Mesothelial cell of epicardium (in vitro differentiated cells): ENCODE results near the gene MYH14. TPM values are rescaled to one million over a fixed set of nuclear protein-coding genes. Genes with fewer than 3 reads are reported as not detected.
"Not testable (repeated sequence)": the region's sequence is repeated elsewhere in the genome, so short reads cannot be mapped to it uniquely, and the experiment has no call there.

Experiments
- DNase-seq, 2 experiments: peaks; one replicate each; pipeline ENCODE4 v3.0.0; 2021; ENCODE audit warnings: low spot score in 2 of 2; ENCODE audit not compliant: unreplicated experiment in 2 of 2
- H3K27ac Mint-ChIP-seq: 2 replicates; pipeline ENCODE4 v1.8.0; 2021; ENCODE audit warnings: mixed read lengths
- H3K27me3 Mint-ChIP-seq: 2 replicates; pipeline ENCODE4 v1.8.0; 2021; ENCODE audit warnings: low read depth, mixed read lengths
- H3K36me3 Mint-ChIP-seq: 2 replicates; pipeline ENCODE4 v1.8.0; 2021; ENCODE audit warnings: mixed read lengths
- H3K4me1 Mint-ChIP-seq: 2 replicates; pipeline ENCODE4 v1.8.0; 2021; ENCODE audit warnings: mixed read lengths
- H3K4me3 Mint-ChIP-seq: 2 replicates; pipeline ENCODE4 v1.8.0; 2021; ENCODE audit warnings: mild to moderate bottlenecking, moderate library complexity, mixed read lengths
- H3K9me3 Mint-ChIP-seq: 2 replicates; pipeline ENCODE4 v1.8.0; 2021; ENCODE audit warnings: mixed read lengths
- CTCF ChIP-seq: fragments of 200-600 bp; sonication (generic); IDR thresholded peaks from one replicate; pipeline ENCODE4 v1.5.0; 2021; ENCODE audit warnings: antibody characterized with exemption; ENCODE audit not compliant: unreplicated experiment
- total RNA-seq: library from RNA; stranded (reverse); gene quantifications from 3 replicates; pipeline ENCODE4 v1.2.1, GENCODE V29; 2021

The MYH14 gene
- total RNA-seq, 1 donor from 2014 or later, result 52.3 TPM

DNA sequence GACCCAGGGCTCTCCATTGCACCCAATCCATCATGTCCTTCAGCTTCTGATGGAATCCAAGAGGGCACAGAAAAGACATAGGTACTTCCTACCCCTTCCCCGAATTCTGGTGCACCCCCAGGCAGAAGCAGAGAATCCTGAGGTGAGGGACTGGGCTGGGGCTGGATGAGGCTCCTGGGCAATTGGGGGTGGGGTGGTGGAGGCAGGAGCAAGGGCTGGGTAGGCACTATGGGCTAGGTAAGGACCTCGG is 128.5 kb downstream of the MYH14 start:
- Mint-ChIP-seq H3K9me3 (peaks cover 10% of the 10 kb centered on the region), H3K27me3 (peaks cover 35% of the 10 kb centered on the region), H3K27ac (peak overlapping the region; percentile 100), H3K36me3 (peaks cover 4% of the 10 kb centered on the region), H3K4me3 (peak overlapping the region; percentile 80), H3K4me1 (peaks cover 42% of the 10 kb centered on the region)
- no peak for DNase-seq
- TF ChIP-seq CTCF, result no peak

- Mint-ChIP-seq H3K4me1 (peaks cover 37% of the 10 kb centered on the region), H3K27ac (peak overlapping the region; percentile 100), H3K4me3 (peak overlapping the region; percentile 80), H3K9me3 (peaks cover 13% of the 10 kb centered on the region), H3K36me3 (peaks cover 9% of the 10 kb centered on the region), H3K27me3 (peaks cover 29% of the 10 kb centered on the region)
- DNase-seq, result peak; percentile 59 to 77
- TF ChIP-seq CTCF, result no peak
These were observed 129.0 kb downstream of the MYH14 start for GRCh38 chr19:50332244-50333038.

- H3K4me1 Mint-ChIP-seq, result peaks cover 32% of the 10 kb centered on the region
- TF ChIP-seq CTCF, result no peak
These were observed 129.9 kb downstream of the MYH14 start for GRCh38 chr19:50333235-50333736.

DNA sequence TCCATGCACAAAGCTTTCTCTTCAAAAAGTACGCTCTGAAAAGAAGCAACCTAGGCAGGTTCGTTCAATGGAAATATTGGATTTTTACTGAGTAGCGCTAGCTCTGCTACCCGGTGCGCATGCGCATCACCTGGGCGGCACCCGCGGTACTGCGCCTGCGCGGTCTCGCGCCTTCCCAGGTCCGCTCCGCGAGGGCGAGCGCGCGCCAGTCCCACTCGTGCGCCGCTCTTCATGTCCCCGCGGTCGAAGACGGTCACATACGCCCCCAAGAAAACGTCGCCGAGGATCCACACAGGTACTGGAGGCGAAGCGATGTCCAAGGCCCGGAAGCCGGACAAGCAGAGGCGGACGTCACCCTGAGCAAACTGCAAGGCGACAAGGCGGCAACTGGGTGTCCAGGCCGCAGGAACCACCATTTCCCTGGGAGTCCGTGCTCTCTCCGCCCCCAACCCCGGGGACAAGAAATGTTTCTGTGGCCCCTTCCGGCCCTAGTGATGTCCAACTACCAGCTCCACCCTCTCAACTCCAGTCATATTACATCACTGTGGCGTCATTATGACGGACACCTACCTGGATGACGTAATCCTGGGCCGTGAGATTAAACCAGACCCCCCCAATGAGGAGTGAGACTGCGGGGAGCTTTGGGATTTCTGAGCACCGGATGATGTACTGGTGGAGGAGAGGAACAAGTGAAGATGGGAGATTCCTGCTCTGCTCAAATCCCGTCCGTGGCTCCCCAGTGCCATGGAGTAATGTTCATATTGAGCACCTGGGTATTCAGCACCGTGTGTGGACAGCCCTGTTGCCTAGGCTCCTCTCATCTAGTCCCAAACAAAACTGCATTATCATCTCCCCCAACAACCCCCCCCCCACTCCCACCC is 130.6 kb downstream of the MYH14 start:
- peaks cover 32% of the 10 kb centered on the region for H3K4me1 Mint-ChIP-seq
- no peak for TF ChIP-seq CTCF
- peaks cover 24% of the 10 kb centered on the region for H3K27me3 Mint-ChIP-seq
- DNase-seq, result peak; percentile 77 to 95
- peaks cover 18% of the 10 kb centered on the region for H3K36me3 Mint-ChIP-seq
- H3K9me3 Mint-ChIP-seq, result peaks cover 13% of the 10 kb centered on the region
- H3K4me3 Mint-ChIP-seq, result peak overlapping the region; percentile 80
- peak overlapping the region; percentile 100 for H3K27ac Mint-ChIP-seq

More at GRCh38 chr19:50333235-50333736, 129.9 kb downstream of the MYH14 start:
- peaks cover 13% of the 10 kb centered on the region for H3K9me3 Mint-ChIP-seq
- peak overlapping the region; percentile 100 for H3K27ac Mint-ChIP-seq
- DNase-seq, result peak; percentile 77 to 90
- H3K27me3 Mint-ChIP-seq, result peaks cover 24% of the 10 kb centered on the region
- peaks cover 15% of the 10 kb centered on the region for H3K36me3 Mint-ChIP-seq
- H3K4me3 Mint-ChIP-seq, result peak overlapping the region; percentile 80

- TF ChIP-seq CTCF, result no peak
- peaks cover 18% of the 10 kb centered on the region for H3K9me3 Mint-ChIP-seq
- peaks cover 18% of the 10 kb centered on the region for H3K27me3 Mint-ChIP-seq
- H3K4me1 Mint-ChIP-seq, result peaks cover 27% of the 10 kb centered on the region
- no peak overlapping the region for H3K27ac Mint-ChIP-seq
- no peak for DNase-seq
- peaks cover 23% of the 10 kb centered on the region for H3K36me3 Mint-ChIP-seq
- peak overlapping the region; percentile 20 for H3K4me3 Mint-ChIP-seq
These were observed 131.5 kb downstream of the MYH14 start for GRCh38 chr19:50334741-50335421.

- Mint-ChIP-seq H3K9me3 (peaks cover 23% of the 10 kb centered on the region), H3K36me3 (peaks cover 30% of the 10 kb centered on the region), H3K4me1 (peaks cover 14% of the 10 kb centered on the region)
- H3K4me3 Mint-ChIP-seq, H3K27me3 Mint-ChIP-seq, H3K27ac Mint-ChIP-seq, DNase-seq: not testable (repeated sequence)
These were observed 133.6 kb downstream of the MYH14 start for GRCh38 chr19:50337031-50337430.
